A673 (cell line): ENCODE results near the gene SLCO1A2.

ENCODE experiments used
- EZH2 ChIP-seq: fragments of 200-600 bp; sonication (generic); IDR thresholded peaks from 2 replicates; pipeline ENCODE4 v1.6.1; 2017; ENCODE audit warnings: borderline replicate concordance, low read depth, mild to moderate bottlenecking, mixed read lengths, antibody characterized with exemption, low read length; ENCODE audit not compliant: poor library complexity, severe bottlenecking
- TF ChIP-seq, protein P1 (sequence below): fragments of 300-800, 200-600 bp; sonication (generic); conservative IDR thresholded peaks from 2 replicates; pipeline ENCODE4 v1.5.1; 2017; ENCODE audit warnings: low read depth, mild to moderate bottlenecking, antibody characterized with exemption, low read length, moderate library complexity, mixed read lengths

DNA sequence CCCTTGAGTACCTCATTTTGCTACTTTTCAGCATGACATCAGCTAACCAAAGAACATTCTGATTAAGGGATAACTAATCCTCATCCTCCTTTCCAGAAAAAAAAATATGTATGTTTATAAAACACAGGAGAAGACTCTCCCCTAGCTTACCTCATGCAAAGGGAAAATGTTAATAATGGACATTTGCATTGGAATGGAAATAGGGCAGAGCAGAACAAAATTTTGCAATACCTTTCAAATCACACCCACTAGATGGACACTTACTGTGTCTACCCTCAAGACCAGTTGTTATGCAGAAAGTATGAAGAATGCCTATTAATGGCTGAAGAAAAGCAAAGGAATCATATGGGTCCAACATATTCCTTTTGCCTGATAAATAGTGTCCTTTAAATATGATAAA, 8.9 kb upstream of the SLCO1A2 start:
- TF ChIP-seq, protein P1, sequence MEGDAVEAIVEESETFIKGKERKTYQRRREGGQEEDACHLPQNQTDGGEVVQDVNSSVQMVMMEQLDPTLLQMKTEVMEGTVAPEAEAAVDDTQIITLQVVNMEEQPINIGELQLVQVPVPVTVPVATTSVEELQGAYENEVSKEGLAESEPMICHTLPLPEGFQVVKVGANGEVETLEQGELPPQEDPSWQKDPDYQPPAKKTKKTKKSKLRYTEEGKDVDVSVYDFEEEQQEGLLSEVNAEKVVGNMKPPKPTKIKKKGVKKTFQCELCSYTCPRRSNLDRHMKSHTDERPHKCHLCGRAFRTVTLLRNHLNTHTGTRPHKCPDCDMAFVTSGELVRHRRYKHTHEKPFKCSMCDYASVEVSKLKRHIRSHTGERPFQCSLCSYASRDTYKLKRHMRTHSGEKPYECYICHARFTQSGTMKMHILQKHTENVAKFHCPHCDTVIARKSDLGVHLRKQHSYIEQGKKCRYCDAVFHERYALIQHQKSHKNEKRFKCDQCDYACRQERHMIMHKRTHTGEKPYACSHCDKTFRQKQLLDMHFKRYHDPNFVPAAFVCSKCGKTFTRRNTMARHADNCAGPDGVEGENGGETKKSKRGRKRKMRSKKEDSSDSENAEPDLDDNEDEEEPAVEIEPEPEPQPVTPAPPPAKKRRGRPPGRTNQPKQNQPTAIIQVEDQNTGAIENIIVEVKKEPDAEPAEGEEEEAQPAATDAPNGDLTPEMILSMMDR: no peak
- no peak for TF ChIP-seq EZH2
